SK-N-MC (cell line): ENCODE results near the gene MADD.

ENCODE experiments used
- EZH2 ChIP-seq: fragments of 200-600 bp; sonication (generic); IDR thresholded peaks from one replicate; pipeline ENCODE4 v1.6.1; 2017; ENCODE audit warnings: antibody characterized with exemption
- POLR2AphosphoS5 ChIP-seq: IDR thresholded peaks from 2 replicates; pipeline ENCODE4 v1.6.1; 2012; ENCODE audit warnings: mild to moderate bottlenecking, low read depth, low read length, borderline replicate concordance

- TF ChIP-seq EZH2: no peak
- no peak for TF ChIP-seq POLR2AphosphoS5
Measured at GRCh38 chr11:47359586-47359985, 89.7 kb downstream of the MADD start.
